Kidney (tissue), 14 donors: ENCODE data around the gene HDHD3. TPM values are rescaled to one million over a fixed set of nuclear protein-coding genes. Genes with fewer than 3 reads are reported as not detected.

ENCODE experiments used
- DNase-seq, 5 donors: peaks; one replicate each; pipeline ENCODE4 v3.0.0-alpha.2; 2013 to 2020
- FAIRE-seq: peaks from 2 replicates; lab custom pipeline; 2012; peaks lifted over from hg19 to GRCh38; lab: Jason Lieb, UNC
- H3K27ac ChIP-seq, 2 donors: one replicate each; pipeline ENCODE4 v1.7.0; 2013; ENCODE audit warnings: low read depth in 2 of 2, low read length in 2 of 2, inconsistent platforms in 1 of 2
- H3K27me3 ChIP-seq: one replicate; pipeline ENCODE4 v1.7.1; 2013; ENCODE audit warnings: low read length, inconsistent platforms; ENCODE audit not compliant: control insufficient read depth, insufficient read depth
- H3K36me3 ChIP-seq, 3 donors: one replicate each; pipeline versions ENCODE4 v1.7.0 to v1.7.1; 2013; ENCODE audit warnings: low read length in 3 of 3, control low read depth in 1 of 3, inconsistent platforms in 1 of 3; ENCODE audit not compliant: insufficient read depth in 3 of 3, control insufficient read depth in 2 of 3
- H3K4me1 ChIP-seq, 3 donors: one replicate each; pipeline versions ENCODE4 v1.7.0 to v1.7.1; 2013; ENCODE audit warnings: low read length in 3 of 3, inconsistent platforms in 1 of 3, low read depth in 1 of 3; ENCODE audit not compliant: control insufficient read depth in 2 of 3, insufficient read depth in 2 of 3
- H3K4me3 ChIP-seq, 3 donors: one replicate each; pipeline versions ENCODE4 v1.7.0 to v1.8.1; 2013; ENCODE audit warnings: low read length in 3 of 3, control low read depth in 1 of 3, inconsistent platforms in 1 of 3
- H3K9ac ChIP-seq, 3 donors: one replicate each; pipeline versions ENCODE4 v1.7.0 to v1.7.1; 2013; ENCODE audit warnings: low read length in 3 of 3, control low read depth in 1 of 3, inconsistent platforms in 1 of 3
- H3K9me3 ChIP-seq, 3 donors: one replicate each; pipeline versions ENCODE4 v1.7.0 to v1.7.1; 2013; ENCODE audit warnings: low read length in 3 of 3, control low read depth in 1 of 3, inconsistent platforms in 1 of 3; ENCODE audit not compliant: control insufficient read depth in 2 of 3, insufficient read depth in 1 of 3
- CTCF ChIP-seq: IDR thresholded peaks from 3 replicates; pipeline ENCODE4 v1.5.1; 2012; ENCODE audit warnings: mild to moderate bottlenecking, moderate library complexity, borderline replicate concordance; ENCODE audit not compliant: insufficient read depth; ENCODE audit errors: extremely low read depth
- intact Hi-C: fragments of 100-400 bp; cut with DNase I; formaldehyde crosslinking; loops from one replicate; pipeline ENCODE4 v1.11.1; 2022
- polyA plus RNA-seq: library from polyadenylated mRNA; stranded (reverse); fragments of 350-450 nt; fragmentation: Illumina TruSeq; extraction: RNeasy Lipid Tissue Mini Kit (QIAGEN cat#74804); gene quantifications from one replicate; pipeline ENCODE4 v1.2.3, GENCODE V29; 2014; ENCODE audit warnings: low read depth, low replicate concordance; ENCODE audit not compliant: insufficient read depth
- total RNA-seq: library from RNA; stranded (reverse); fragmentation: NEBNext Ultra II Directional; extraction: Animal tissue kit (Norgen Biotek cat#: 25700); gene quantifications from one replicate; pipeline ENCODE4 v1.2.1, GENCODE V29; 2021
- donor health status: control.
- donor health status: control.
- donor health status: control.
- donor health status: control.
- donor health status: control.
- donor health status: DM: yes; HTN: yes; CAD: no.
- donor health status: Normal renal cell carcinoma (clear cell type).

Gene HDHD3
- total and polyA plus RNA-seq, 2 donors from 2014 or later, result 29.8 to 107 TPM

DNA sequence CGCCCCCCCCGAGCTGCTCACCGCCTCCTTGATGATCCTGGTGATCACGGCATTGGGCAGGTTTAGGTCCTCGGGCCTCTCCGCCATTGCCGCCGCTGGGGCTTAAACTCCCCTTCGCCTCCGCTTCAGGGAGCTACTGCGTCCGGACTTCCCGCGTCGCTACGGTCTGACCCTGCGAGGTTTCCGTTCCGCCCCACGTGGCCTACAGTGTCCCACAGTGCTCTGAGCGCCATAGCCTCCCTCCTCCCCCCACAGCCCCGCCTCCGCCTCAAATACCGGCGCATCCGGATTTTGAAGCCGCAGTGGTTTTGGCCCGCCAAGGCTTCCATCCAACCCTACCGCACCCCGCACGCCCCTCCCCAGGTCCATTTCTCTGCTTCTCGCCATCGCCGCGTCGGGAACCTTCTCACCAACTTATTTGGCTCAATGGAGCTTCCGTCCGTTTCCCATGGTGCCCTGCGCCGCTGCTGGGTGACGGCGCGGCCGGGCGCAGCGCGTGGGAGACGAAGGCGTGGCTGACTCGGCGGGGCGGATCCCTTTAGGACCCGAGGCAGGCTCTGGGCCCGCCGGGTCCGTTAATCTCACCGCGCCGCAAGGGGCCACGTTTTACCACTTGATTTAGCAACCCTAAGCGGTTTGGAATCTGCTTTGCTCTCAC is 33.5 kb upstream of the HDHD3 start, which contains the start of the genes C9orf43 and POLE3:
C9orf43 (plus strand) TSS at position 541 of the 658 bp plus-strand sequence. CDS start 2,747 bp downstream, outside the sequence.
POLE3 (minus strand) TSS at position 469 of the 658 bp plus-strand sequence; CDS start at position 87, 382 bp downstream.
- H3K27me3 ChIP-seq, result no peaks in the 10 kb centered on the region
- no peak for TF ChIP-seq CTCF
- H3K36me3 ChIP-seq, result peaks cover 5 to 11% (median 10%) of the 10 kb centered on the region in 3 donors
- peak within 1 kb of the TSS; percentile 92 to 99 (median 99) for H3K4me3 ChIP-seq
- intact Hi-C loops, result no loop called here
- peak within 1 kb of the TSS; percentile 57 to 99 (median 98) for H3K9ac ChIP-seq
- FAIRE-seq (no peak), DNase-seq (peak; percentile 96 to 99 (median 98))
- peaks cover 0 to 6% (median 3%) of the 10 kb centered on the region in 3 donors for H3K4me1 ChIP-seq
- peak within 1 kb of the TSS; percentile 95 to 99 for H3K27ac ChIP-seq
- H3K9me3 ChIP-seq, result no peaks in the 10 kb centered on the region

DNA sequence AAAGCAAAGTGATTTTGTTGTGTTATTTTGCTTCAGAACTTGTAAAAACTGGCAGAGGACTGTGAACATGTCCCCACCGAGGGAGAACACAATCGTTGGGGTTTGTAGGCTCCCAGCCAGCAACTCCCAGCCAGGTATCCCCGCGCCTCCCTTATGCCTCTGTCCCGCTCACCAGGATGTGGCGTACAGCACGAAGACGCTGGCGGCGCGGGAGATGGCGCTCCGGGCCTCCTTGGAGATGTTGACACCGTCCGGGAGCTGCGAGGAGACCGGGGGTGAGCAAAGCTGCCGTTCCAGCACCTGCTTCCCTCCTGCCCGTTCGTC is 33.1 kb upstream of the HDHD3 start:
- peaks cover 5 to 11% (median 10%) of the 10 kb centered on the region in 3 donors for H3K36me3 ChIP-seq
- TF ChIP-seq CTCF, result no peak
- intact Hi-C loops, result no loop called here
- no peaks in the 10 kb centered on the region for H3K9me3 ChIP-seq
- DNase-seq, result no peak
- H3K27me3 ChIP-seq, result no peaks in the 10 kb centered on the region
- peak overlapping the region; percentile 9 to 99 (median 98) for H3K9ac ChIP-seq
- FAIRE-seq, result no peak
- H3K4me3 ChIP-seq, result peak overlapping the region; percentile 92 to 99 (median 99)
- peaks cover 0 to 6% (median 3%) of the 10 kb centered on the region in 3 donors for H3K4me1 ChIP-seq
- H3K27ac ChIP-seq, result peak overlapping the region; percentile 95 to 99

DNA sequence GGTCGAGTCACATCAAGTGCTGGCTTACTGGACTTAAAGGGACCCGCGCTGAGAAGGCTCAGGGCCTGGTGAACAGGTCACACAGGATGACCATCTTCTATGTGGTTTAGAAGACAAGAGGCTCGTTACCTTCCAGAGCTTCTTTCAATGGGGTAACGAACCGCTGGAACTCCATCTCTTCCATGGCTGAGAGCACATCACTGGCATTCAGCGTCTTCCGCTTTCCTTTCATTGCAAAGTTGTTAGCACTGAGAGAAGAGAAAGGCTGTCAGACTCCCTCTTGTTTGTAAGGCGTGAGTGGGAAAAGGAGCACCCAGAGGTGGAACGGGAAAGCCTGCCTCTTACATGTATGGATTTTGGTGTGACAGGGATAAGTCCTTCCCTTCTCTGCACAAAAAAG is 32.7 kb upstream of the HDHD3 start:
- H3K9me3 ChIP-seq, result no peaks in the 10 kb centered on the region
- FAIRE-seq (no peak), DNase-seq (peak in 1 of 5 donors; percentile 16)
- no peak for TF ChIP-seq CTCF
- H3K36me3 ChIP-seq, result peaks cover 5 to 11% (median 10%) of the 10 kb centered on the region in 3 donors
- peak overlapping the region; percentile 92 to 99 (median 99) for H3K4me3 ChIP-seq
- H3K9ac ChIP-seq, result peak overlapping the region; percentile 9 to 99 (median 98)
- intact Hi-C loops, result no loop called here
- H3K4me1 ChIP-seq, result peaks cover 0 to 6% (median 3%) of the 10 kb centered on the region in 3 donors
- H3K27me3 ChIP-seq, result no peaks in the 10 kb centered on the region
- peak overlapping the region in 1 of 2 donors; percentile 99 for H3K27ac ChIP-seq
